GM23248 (cell line): ENCODE measurements around the gene ROR1. TPM values are rescaled to one million over a fixed set of nuclear protein-coding genes. Genes with fewer than 3 reads are reported as not detected.
"Not testable (repeated sequence)": the region's sequence is repeated elsewhere in the genome, so short reads cannot be mapped to it uniquely, and the experiment has no call there.

Experiments
- DNase-seq: peaks from one replicate; pipeline ENCODE4 v3.0.0-alpha.2; 2015
- H2AFZ ChIP-seq: fragments of 200-600 bp; sonication (generic); 2 replicates; pipeline ENCODE4 v1.6.1; 2016; ENCODE audit warnings: antibody characterized with exemption
- H3F3A ChIP-seq: fragments of 200-600 bp; sonication (generic); 2 replicates; pipeline ENCODE4 v1.6.1; 2016; ENCODE audit warnings: mild to moderate bottlenecking, antibody characterized with exemption, mixed run types; ENCODE audit not compliant: insufficient read depth
- H3K27ac ChIP-seq: fragments of 200-600 bp; sonication (generic); 2 replicates; pipeline ENCODE4 v1.5.1; 2016; ENCODE audit warnings: mild to moderate bottlenecking
- H3K27me3 ChIP-seq: fragments of 200-600 bp; sonication (generic); replicated peaks from 2 replicates; pipeline ENCODE4 v1.6.1; 2016; ENCODE audit warnings: mild to moderate bottlenecking; ENCODE audit not compliant: insufficient read depth
- H3K36me3 ChIP-seq: fragments of 200-600 bp; sonication (generic); 2 replicates; pipeline ENCODE4 v1.6.1; 2016; ENCODE audit warnings: low read depth, mild to moderate bottlenecking
- H3K4me1 ChIP-seq: fragments of 200-600 bp; sonication (generic); 2 replicates; pipeline ENCODE4 v1.6.1; 2016; ENCODE audit warnings: mild to moderate bottlenecking; ENCODE audit not compliant: insufficient read depth
- H3K4me2 ChIP-seq: fragments of 200-600 bp; sonication (generic); one replicate; pipeline ENCODE4 v1.6.1; 2016; ENCODE audit warnings: mild to moderate bottlenecking; ENCODE audit not compliant: unreplicated experiment
- H3K4me3 ChIP-seq: fragments of 200-600 bp; sonication (generic); 2 replicates; pipeline ENCODE4 v1.5.1; 2016; ENCODE audit warnings: mild to moderate bottlenecking
- H3K79me2 ChIP-seq: fragments of 200-600 bp; sonication (generic); 2 replicates; pipeline ENCODE4 v1.6.1; 2016; ENCODE audit warnings: mild to moderate bottlenecking; ENCODE audit not compliant: insufficient read depth
- H3K9ac ChIP-seq: fragments of 200-600 bp; sonication (generic); 2 replicates; pipeline ENCODE4 v1.6.1; 2016; ENCODE audit warnings: mild to moderate bottlenecking
- H3K9me2 ChIP-seq: fragments of 200-600 bp; sonication (generic); 2 replicates; pipeline ENCODE4 v1.6.1; 2016; ENCODE audit warnings: mixed run types, mild to moderate bottlenecking, moderate library complexity; ENCODE audit not compliant: insufficient read depth
- H3K9me3 ChIP-seq: fragments of 200-600 bp; sonication (generic); one replicate; pipeline ENCODE4 v1.6.1; 2017; ENCODE audit warnings: low read depth
- H4K20me1 ChIP-seq: fragments of 200-600 bp; sonication (generic); 2 replicates; pipeline ENCODE4 v1.6.0; 2016; ENCODE audit not compliant: insufficient read depth
- EZH2 ChIP-seq: fragments of 200-600 bp; sonication (generic); IDR thresholded peaks from 2 replicates; pipeline ENCODE4 v1.6.1; 2018; ENCODE audit warnings: antibody characterized with exemption, mild to moderate bottlenecking; ENCODE audit not compliant: insufficient read depth, poor library complexity, severe bottlenecking
- EZH2phosphoT487 ChIP-seq: fragments of 200-600 bp; sonication (generic); IDR thresholded peaks from 2 replicates; pipeline ENCODE4 v1.6.1; 2018; ENCODE audit warnings: antibody characterized with exemption, moderate library complexity, mild to moderate bottlenecking, low read depth; ENCODE audit not compliant: insufficient read depth
- WGBS, 2 experiments: methylation state at CpG; one replicate each; pipeline ENCODE4 v1.1.6; 2015 to 2017; ENCODE audit warnings: low lambda C conversion rate in 2 of 2, low coverage in 1 of 2; ENCODE audit errors: missing lambda C conversion rate in 2 of 2; 5-methylcytosine and 5-hydroxymethylcytosine counted together
- in situ Hi-C: fragments of 300-500 bp; cut with MboI; formaldehyde crosslinking; loops from 2 replicates; pipeline ENCODE4 v1.15.0; 2020
- polyA plus RNA-seq: library from polyadenylated mRNA; unstranded; fragments of >200 nt; fragmentation: Nextera tagmentation; extraction: Ambion mirVana; gene quantifications from 2 replicates; pipeline ENCODE4 v1.2.1, GENCODE V29; 2016
- total RNA-seq: library from RNA; depleted of rRNA; stranded (reverse); fragments of >200 nt; shearing (Covaris generic); gene quantifications from 2 replicates; pipeline ENCODE4 v1.2.3, GENCODE V29; 2014

The ROR1 gene
- total and polyA plus RNA-seq, 2 experiments from 2014 or later: 12.0 to 13.3 TPM

DNA sequence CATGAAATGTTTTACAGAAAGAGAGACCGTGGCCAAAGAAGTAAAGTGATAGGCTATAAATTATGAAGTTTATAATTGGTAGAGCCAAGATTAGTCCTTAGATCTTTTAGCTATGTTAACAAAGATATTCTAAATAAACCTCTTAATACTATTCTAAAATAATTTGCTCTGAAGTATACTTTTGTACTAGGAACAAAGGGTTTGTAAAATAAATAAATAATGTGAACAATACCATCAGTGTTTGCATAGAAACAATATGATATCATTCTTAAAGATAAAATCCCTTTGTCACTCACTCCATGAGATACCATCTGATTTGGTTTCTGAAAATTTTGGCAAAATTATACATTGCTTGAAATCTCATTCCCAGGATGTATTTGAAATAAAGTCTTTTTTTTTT lies 322.0 kb downstream of the ROR1 start:
- H3F3A ChIP-seq: no peaks in the 10 kb centered on the region
- H3K9me3 ChIP-seq: no peaks in the 10 kb centered on the region
- WGBS, 2 experiments: 79 to 91% methylated on average over 1 of the region's 1 CpG
- no peak for DNase-seq
- H3K27ac ChIP-seq: no peak overlapping the region
- no peaks in the 10 kb centered on the region for H3K27me3 ChIP-seq
- H3K36me3 ChIP-seq: no peaks in the 10 kb centered on the region
- TF ChIP-seq EZH2phosphoT487 (no peak), EZH2 (no peak)
- H3K79me2 ChIP-seq: no peaks in the 10 kb centered on the region
- no peak overlapping the region for H3K4me3 ChIP-seq
- no peaks in the 10 kb centered on the region for H3K4me1 ChIP-seq
- H2AFZ ChIP-seq: no peak overlapping the region
- H3K4me2 ChIP-seq: no peak overlapping the region
- 0 out of 2 replicates have a peak, but pooled peaks cover 3% of the 10 kb centered on the region for H3K9me2 ChIP-seq
- H4K20me1 ChIP-seq: no peaks in the 10 kb centered on the region
- no peak overlapping the region for H3K9ac ChIP-seq
- in situ Hi-C loops: no loop called here

DNA sequence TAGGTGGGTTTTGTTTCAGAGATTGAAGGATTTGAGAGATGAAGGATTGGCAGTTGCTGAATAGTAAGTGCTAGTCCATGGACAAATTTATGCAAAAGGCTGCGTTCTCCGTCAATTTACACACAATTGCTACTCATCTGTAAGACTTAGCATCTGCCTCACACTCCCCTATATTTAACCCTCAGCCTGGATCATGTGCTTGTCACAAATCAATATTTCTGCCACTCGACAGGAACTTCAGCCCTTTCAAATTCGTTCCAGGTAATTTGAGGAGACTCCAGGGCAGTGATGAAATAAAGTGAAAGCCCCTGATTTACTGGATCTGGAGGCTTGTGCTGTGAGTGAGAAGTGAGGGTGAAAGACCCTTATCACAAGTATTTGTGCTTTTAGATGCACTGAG lies 324.0 kb downstream of the ROR1 start:
- no peak overlapping the region for H3K4me3 ChIP-seq
- WGBS, 2 experiments: 68 to 72% methylated on average over 4 of the region's 4 CpGs
- H3K4me1 ChIP-seq: no peaks in the 10 kb centered on the region
- no peak overlapping the region for H3K9ac ChIP-seq
- H3K9me3 ChIP-seq: no peaks in the 10 kb centered on the region
- no peak overlapping the region for H2AFZ ChIP-seq
- no peaks in the 10 kb centered on the region for H4K20me1 ChIP-seq
- no peaks in the 10 kb centered on the region for H3F3A ChIP-seq
- H3K79me2 ChIP-seq: no peaks in the 10 kb centered on the region
- in situ Hi-C loops: no loop called here
- H3K36me3 ChIP-seq: no peaks in the 10 kb centered on the region
- 0 out of 2 replicates have a peak, but pooled peaks cover 3% of the 10 kb centered on the region for H3K9me2 ChIP-seq
- DNase-seq: no peak
- no peak overlapping the region for H3K27ac ChIP-seq
- no peaks in the 10 kb centered on the region for H3K27me3 ChIP-seq
- H3K4me2 ChIP-seq: no peak overlapping the region
- TF ChIP-seq EZH2phosphoT487 (no peak), EZH2 (no peak)

DNA sequence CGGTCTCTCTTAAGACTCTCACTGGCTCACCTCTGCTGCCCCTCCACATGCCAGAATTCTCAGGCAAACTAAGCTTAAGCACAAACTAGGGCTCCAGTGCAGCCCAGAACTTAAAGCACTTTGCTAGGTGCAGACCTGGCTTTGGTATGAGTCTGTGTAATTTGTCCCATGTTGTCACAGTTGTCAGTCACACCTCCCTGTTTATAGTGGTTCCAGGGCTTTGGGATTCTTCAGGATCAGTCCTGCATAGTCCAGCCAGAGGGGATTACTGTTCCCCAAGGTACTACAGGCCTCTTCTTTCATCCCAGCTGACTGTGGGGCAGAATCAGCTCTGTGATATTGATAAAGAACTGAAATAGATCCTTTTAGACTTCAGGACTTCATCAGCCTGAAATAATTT lies 324.6 kb downstream of the ROR1 start:
- TF ChIP-seq EZH2phosphoT487 (no peak), EZH2 (no peak)
- whole genome bisulfite sequencing, 2 experiments: 92 to 100% methylated on average over 1 of the region's 1 CpG
- H3K4me2 ChIP-seq: no peak overlapping the region
- no peaks in the 10 kb centered on the region for H3K36me3 ChIP-seq
- in situ Hi-C loops: no loop called here
- H3K4me3 ChIP-seq: no peak overlapping the region
- no peaks in the 10 kb centered on the region for H4K20me1 ChIP-seq
- no peaks in the 10 kb centered on the region for H3K79me2 ChIP-seq
- no peak for DNase-seq
- H3K27ac ChIP-seq: no peak overlapping the region
- no peaks in the 10 kb centered on the region for H3K9me3 ChIP-seq
- 0 out of 2 replicates have a peak, but pooled peaks cover 3% of the 10 kb centered on the region for H3K9me2 ChIP-seq
- H3K9ac ChIP-seq: no peak overlapping the region
- no peaks in the 10 kb centered on the region for H3K27me3 ChIP-seq
- H3F3A ChIP-seq: no peaks in the 10 kb centered on the region
- no peaks in the 10 kb centered on the region for H3K4me1 ChIP-seq
- H2AFZ ChIP-seq: no peak overlapping the region

DNA sequence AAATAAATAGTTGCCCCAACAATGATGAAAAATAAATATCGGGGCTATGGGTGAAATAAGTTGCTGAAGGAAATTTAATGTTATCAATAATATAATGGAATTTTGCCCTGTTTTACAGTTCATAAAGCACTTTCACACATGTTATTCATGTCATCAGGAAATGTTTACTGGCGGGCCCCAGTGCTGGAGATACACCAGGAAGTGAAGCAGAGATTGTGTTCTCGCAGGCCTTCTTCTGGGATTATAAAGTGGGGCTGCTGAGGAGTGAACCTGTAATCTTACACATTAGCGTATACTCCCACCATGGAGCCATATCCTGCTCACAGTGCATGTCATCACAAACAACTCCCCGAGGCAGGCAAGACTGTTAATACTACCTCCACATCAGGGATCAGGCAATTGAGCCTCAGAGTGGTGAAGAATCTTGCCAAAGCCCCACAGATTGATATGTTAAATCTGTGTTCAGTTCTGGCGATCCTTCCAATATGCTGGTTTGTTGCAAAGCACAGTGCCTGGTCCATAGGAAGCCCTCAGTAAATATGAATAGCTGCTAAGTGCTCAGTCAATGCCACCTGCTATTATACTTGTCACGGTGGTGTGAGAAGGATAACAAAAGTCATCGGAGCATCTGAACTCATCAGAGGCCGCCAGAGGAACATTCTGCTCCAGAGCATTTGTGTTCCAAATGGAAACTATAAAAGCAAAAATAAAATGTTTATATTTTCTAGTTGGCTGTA lies 325.2 kb downstream of the ROR1 start:
- H3F3A ChIP-seq: no peaks in the 10 kb centered on the region
- no peak overlapping the region for H2AFZ ChIP-seq
- no peak overlapping the region for H3K4me3 ChIP-seq
- no peaks in the 10 kb centered on the region for H3K9me3 ChIP-seq
- DNase-seq: no peak
- in situ Hi-C loops: no loop called here
- TF ChIP-seq EZH2phosphoT487 (no peak), EZH2 (no peak)
- no peaks in the 10 kb centered on the region for H3K36me3 ChIP-seq
- no peaks in the 10 kb centered on the region for H3K79me2 ChIP-seq
- no peaks in the 10 kb centered on the region for H3K27me3 ChIP-seq
- WGBS, 2 experiments: 56 to 64% methylated on average over 9 of the region's 9 CpGs
- no peak overlapping the region for H3K9ac ChIP-seq
- H4K20me1 ChIP-seq: no peaks in the 10 kb centered on the region
- no peaks in the 10 kb centered on the region for H3K4me1 ChIP-seq
- H3K4me2 ChIP-seq: no peak overlapping the region
- 0 out of 2 replicates have a peak, but pooled peaks cover 3% of the 10 kb centered on the region for H3K9me2 ChIP-seq
- no peak overlapping the region for H3K27ac ChIP-seq

DNA sequence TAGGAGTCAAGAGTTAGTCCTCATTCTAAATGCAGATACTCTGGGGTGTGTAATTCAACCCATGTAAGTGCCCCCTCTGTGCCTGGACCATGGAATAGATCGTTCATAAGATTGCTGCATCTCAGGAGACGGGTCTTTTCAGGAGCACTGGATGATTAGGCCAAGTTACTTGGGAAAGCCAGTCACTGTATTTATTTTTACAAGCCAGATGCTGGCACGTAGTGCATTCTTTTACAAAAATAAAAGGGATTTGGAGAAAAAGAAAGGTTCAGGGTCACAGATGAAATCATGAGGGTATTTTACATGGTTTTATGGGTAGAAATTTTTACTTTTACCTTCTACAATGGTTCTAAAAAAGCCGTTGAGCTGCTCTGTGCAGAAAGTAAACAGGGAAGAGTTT lies 327.0 kb downstream of the ROR1 start:
- Histone ChIP-seq H3K4me3 (no peak overlapping the region), H2AFZ (no peak overlapping the region), H3K9ac (no peak overlapping the region), H3K27ac (no peak overlapping the region), H3F3A (no peaks in the 10 kb centered on the region), H4K20me1 (no peaks in the 10 kb centered on the region), H3K9me2 (0 out of 2 replicates have a peak, but pooled peaks cover 3% of the 10 kb centered on the region), H3K79me2 (no peaks in the 10 kb centered on the region), H3K4me1 (no peaks in the 10 kb centered on the region), H3K36me3 (no peaks in the 10 kb centered on the region), H3K4me2 (no peak overlapping the region), H3K9me3 (no peaks in the 10 kb centered on the region), H3K27me3 (no peaks in the 10 kb centered on the region)
- DNase-seq: no peak
- in situ Hi-C loops: no loop called here
- TF ChIP-seq EZH2 (no peak), EZH2phosphoT487 (no peak)
- WGBS, 2 experiments: 75 to 77% methylated on average over 4 of the region's 4 CpGs

DNA sequence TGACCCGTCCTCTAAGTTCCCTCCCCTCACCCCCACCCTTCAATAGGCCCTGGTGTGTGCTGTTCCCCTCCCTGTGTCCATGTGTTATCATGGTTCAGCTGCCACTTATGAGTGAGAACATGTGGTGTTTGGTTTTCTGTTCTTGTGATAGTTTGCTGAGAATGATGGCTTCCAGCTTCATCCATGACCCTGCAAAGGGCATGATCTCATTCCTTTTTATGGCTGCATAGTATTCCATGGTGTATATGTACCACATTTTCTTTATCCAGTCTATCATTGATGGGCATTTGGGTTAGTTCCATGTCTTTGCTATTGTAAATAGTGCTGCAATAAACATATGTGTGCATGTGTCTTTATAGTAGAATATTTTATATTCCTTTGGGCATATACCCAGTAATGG lies 330.8 kb downstream of the ROR1 start:
- H3K9ac ChIP-seq, H4K20me1 ChIP-seq, H3F3A ChIP-seq, DNase-seq, H3K9me2 ChIP-seq, H3K4me1 ChIP-seq, H3K27ac ChIP-seq, H3K9me3 ChIP-seq, H3K36me3 ChIP-seq, H3K4me3 ChIP-seq, H3K27me3 ChIP-seq, H2AFZ ChIP-seq, H3K4me2 ChIP-seq, in situ Hi-C loops, H3K79me2 ChIP-seq: not testable (repeated sequence)
- 60 to 76% methylated on average over 1 of the region's 1 CpG for WGBS, 2 experiments
